ENCODE measurements around the gene ECSCR.

Gene ECSCR

GRCh38 chr5:139419226-139420192 is 43.0 kb downstream of the ECSCR start:
- H3K4me3 ChIP-seq (ENCODE audit: low read depth, low read length): no peak overlapping the region
- H3K4me1 ChIP-seq (ENCODE audit: control insufficient read depth, insufficient read depth, low read length): peaks cover 3% of the 10 kb centered on the region; the same call in 1 of the 2 replicates
- no peaks in the 10 kb centered on the region for H3K9me3 ChIP-seq (ENCODE audit: control insufficient read depth, insufficient read depth, low read depth, low read length)
- POLR2A ChIA-PET: no interaction called here
- H3K36me3 ChIP-seq (ENCODE audit: control insufficient read depth in 2 of 2, insufficient read depth in 1 of 2, low read length in 2 of 2): peaks cover 40 to 66% of the 10 kb centered on the region in 2 experiments
- no peak overlapping the region for H3K27ac ChIP-seq (ENCODE audit: extremely low read depth, low read depth, low read length)
- peak; percentile 27; the same call in 1 of the 2 replicates for TF ChIP-seq GLIS1 (tag by site-specific recombination; IDR thresholded peaks at IDR 0.05)
- no peak for TF ChIP-seq EGR2 (tag by site-specific recombination; IDR thresholded peaks at IDR 0.05; ENCODE audit: low read depth)
- TF ChIP-seq SALL2 (tag by site-specific recombination; IDR thresholded peaks at IDR 0.05; ENCODE audit: borderline replicate concordance): no peak
- TF ChIP-seq ZBTB11 (tag by site-specific recombination; conservative IDR thresholded peaks at IDR 0.05; ENCODE audit: low read depth): no peak
- TF ChIP-seq BCL6B (tag by site-specific recombination; IDR thresholded peaks at IDR 0.05): no peak
- CTCF ChIA-PET: interaction anchor here (0.5 to 9.2 kb wide), 12 partner anchors 8 to 376 kb away, joined by 3 to 246 read pairs (median 4); partner anchors contain the start of gene PSD2

GRCh38 chr5:139418793-139419192 is 43.8 kb downstream of the ECSCR start:
- Histone ChIP-seq H3K4me1 (ENCODE audit: control insufficient read depth, insufficient read depth, low read length) (peaks cover 3% of the 10 kb centered on the region; the same call in 1 of the 2 replicates), H3K4me3 (ENCODE audit: low read depth, low read length) (no peak overlapping the region), H3K9me3 (ENCODE audit: control insufficient read depth, insufficient read depth, low read depth, low read length) (no peaks in the 10 kb centered on the region), H3K36me3 (ENCODE audit: control insufficient read depth in 2 of 2, insufficient read depth in 1 of 2, low read length in 2 of 2) (peaks cover 35 to 64% of the 10 kb centered on the region in 2 experiments), H3K27ac (ENCODE audit: extremely low read depth, low read depth, low read length) (no peak overlapping the region)
- ChIA-PET POLR2A (interaction anchor here (1.6 kb wide), 1 partner anchor 20 kb away, joined by 6 read pairs; the partner anchor contains the start of gene DNAJC18), CTCF (interaction anchor here (0.5 to 9.2 kb wide), 6 partner anchors 9 to 841 kb away, joined by 3 to 246 read pairs (median 4); no protein-coding TSS in a partner anchor)
- TF ChIP-seq ZNF610 (tag by site-specific recombination; IDR thresholded peaks at IDR 0.05; ENCODE audit: borderline replicate concordance): no peak
- no peak for TF ChIP-seq ZNF645 (tag by site-specific recombination; IDR thresholded peaks at IDR 0.05)

- Histone ChIP-seq H3K27ac (ENCODE audit: extremely low read depth, low read depth, low read length) (0 out of 2 replicates have a peak overlapping the region, but pooled peaks have one; percentile 28), H3K4me3 (ENCODE audit: low read depth, low read length) (no peak overlapping the region), H3K36me3 (ENCODE audit: control insufficient read depth in 2 of 2, insufficient read depth in 1 of 2, low read length in 2 of 2) (peaks cover 26 to 73% of the 10 kb centered on the region in 2 experiments), H3K9me3 (ENCODE audit: control insufficient read depth, insufficient read depth, low read depth, low read length) (no peaks in the 10 kb centered on the region), H3K4me1 (ENCODE audit: control insufficient read depth, insufficient read depth, low read length) (peaks cover 3% of the 10 kb centered on the region; the same call in 1 of the 2 replicates)
- ChIA-PET POLR2A (interaction anchor here (1.6 kb wide), 1 partner anchor 22 kb away, joined by 6 read pairs; the partner anchor contains the start of gene DNAJC18), CTCF (interaction anchor here (0.6 to 9.2 kb wide), 3 partner anchors 13 to 129 kb away, joined by 3 to 246 read pairs (median 8); no protein-coding TSS in a partner anchor)
- TF ChIP-seq ZNF426 (tag by site-specific recombination; IDR thresholded peaks at IDR 0.05) (no peak), CTCF (tag by site-specific recombination; IDR thresholded peaks at IDR 0.05) (no peak), ZNF501 (tag by site-specific recombination; IDR thresholded peaks at IDR 0.05) (no peak), PATZ1 (tag by site-specific recombination; IDR thresholded peaks at IDR 0.05) (no peak), HOXD13 (CRISPR knock-in tag; IDR thresholded peaks at IDR 0.05; ENCODE audit: borderline replicate concordance) (no peak), KLF1 (tag by site-specific recombination; IDR thresholded peaks at IDR 0.05) (no peak), ZNF362 (tag by site-specific recombination; IDR thresholded peaks at IDR 0.05) (peak; percentile 73; the same call in 1 of the 2 replicates), ZNF324 (tag by site-specific recombination; IDR thresholded peaks at IDR 0.05) (no peak), YY2 (tag by site-specific recombination; IDR thresholded peaks at IDR 0.05) (no peak), MYNN (tag by site-specific recombination; IDR thresholded peaks at IDR 0.05; ENCODE audit: borderline replicate concordance) (no peak)
Observed at GRCh38 chr5:139417214-139417613, 45.3 kb downstream of the ECSCR start.
